NCI-H1694 (cell line): Measurements from ENCODE around the gene HOXA5.

Source experiments
- DNase-seq: peaks from one replicate; lab custom pipeline; 2025; lab: John Stamatoyannopoulos, UW

Gene HOXA5

DNA sequence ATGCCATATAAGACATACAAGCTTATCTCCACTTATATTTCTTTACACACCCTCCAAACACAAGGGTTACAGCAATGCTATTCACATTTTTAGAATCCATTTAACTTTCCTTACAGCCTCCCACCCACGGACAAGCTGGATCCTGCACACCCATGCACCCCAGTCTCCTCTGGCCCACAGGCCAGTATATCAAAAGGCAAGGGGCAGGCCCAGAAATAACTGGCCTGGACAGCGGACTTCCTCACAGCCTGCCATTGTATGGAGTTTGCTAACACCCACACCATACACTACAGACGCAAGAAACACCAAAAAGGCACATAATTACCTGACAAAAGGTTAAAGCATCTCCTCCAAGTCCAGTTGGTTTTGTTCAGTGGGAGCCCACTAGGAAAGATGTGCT, 24.9 kb downstream of the HOXA5 start:
- DNase-seq, result no peak

DNA sequence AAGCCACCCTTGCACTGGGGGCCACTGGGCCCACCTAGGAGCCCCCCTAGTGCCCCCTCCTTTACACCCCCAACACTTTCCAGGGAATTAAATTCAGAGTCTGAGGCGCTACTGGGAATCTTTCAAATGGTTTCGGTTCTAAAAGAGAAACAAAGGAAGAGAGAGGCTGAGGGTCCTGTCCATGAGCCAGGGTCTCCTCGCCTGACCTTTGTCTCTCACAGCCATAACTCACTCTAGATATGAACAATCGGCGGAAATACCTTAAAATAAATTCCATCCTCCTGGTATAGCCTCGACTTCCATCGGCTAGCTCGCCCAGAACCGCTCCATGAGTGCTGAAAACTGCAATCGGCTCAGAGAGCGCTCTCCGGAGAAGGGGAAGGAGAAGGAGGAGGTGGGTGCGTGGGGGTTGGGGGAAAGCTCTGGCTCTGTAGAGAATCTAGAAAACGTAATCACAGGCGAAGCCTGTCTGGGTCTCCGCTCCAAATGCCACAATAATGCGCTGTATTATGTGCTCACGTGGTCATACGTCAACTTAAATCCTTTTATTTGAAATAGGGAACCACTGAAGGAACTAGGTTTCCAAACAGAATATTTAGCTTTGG, 25.5 kb downstream of the HOXA5 start:
- DNase-seq, result no peak

DNA sequence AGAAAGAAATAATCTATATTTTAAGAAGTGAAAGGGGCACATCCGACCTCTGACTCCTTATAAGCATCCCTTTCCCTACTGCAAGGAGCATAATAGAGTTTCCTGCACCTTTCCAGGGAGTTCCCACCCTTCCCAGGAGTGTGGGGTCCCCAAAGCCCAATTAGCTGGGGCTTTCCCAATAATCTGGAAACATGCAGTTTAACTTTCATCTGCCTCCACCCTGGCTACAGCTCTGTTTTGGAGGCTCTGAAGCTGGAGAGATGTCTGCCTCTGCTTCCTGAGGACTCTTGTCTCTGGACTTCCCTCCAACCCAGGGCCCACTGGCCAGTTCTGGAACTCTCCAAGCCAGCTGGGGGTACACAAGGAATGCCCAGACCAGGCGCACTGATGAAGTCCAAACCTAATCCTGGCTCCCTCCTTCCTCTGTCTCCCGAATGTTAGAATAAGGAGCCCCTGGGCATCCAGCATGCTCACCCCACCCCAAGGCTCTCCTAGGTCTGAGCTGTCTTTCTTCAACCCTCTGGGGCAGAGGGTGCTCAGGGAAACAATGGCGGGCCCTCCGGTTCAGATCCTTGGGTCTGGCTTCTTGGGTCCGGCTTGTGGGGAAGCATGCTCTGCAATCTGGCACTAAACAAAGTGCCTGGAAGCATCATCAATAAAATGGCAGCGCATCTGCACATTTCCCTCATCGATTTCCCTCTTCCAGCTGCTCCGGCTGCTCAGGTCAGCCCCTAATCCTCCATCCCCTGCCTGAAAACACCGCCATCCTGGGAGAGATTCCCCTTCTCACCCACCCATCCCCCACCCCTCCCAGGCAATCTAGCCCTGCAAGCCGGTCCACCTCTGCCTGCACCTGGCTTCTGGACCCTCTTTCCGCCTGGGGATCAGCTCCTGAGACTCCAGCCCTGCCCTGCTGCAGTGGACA, 26.3 kb downstream of the HOXA5 start:
- no peak for DNase-seq

DNA sequence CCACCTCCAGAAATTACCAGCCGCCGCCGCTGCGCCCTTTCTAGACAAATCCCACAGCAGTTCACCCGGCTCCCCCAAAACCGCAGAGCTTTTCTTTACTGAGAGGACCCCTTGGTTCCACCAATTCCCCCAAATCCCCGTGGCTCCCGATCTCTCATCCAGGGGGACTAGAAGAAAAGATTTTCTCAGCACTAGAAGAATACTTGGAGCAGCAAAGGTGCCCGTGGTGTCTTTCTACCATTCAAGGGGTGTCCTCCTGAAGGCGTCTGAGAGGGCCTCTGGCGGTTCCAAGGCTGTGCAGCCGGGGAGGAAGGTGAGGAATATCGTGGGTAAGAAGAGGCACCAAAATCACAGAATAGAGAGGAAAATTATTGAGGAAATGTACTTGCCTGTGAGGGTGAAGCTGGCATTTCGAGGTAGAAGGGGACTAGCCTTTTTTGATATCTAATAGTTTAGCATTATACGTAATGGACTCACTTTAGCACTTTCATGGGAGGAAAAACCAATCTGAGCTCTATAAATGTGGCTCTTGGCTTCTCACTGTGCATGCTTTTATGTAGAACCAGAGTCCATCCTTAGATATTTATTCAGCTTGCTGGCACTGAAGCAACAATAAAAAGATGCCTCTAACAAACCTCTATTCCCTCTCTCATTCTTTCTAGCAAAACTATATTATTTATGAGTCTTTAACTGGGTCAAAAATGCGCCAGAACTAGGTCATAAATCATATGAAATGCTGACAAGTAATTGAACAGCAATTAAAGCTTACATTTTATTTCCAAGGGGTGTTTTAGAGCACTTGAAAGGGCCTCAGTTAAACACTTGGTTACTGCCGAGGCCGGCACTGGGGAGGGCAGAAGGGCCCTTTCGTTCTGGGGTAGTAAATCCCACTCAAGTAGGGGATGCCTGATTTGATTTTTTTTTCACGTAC, 27.2 kb downstream of the HOXA5 start:
- DNase-seq, result no peak

DNA sequence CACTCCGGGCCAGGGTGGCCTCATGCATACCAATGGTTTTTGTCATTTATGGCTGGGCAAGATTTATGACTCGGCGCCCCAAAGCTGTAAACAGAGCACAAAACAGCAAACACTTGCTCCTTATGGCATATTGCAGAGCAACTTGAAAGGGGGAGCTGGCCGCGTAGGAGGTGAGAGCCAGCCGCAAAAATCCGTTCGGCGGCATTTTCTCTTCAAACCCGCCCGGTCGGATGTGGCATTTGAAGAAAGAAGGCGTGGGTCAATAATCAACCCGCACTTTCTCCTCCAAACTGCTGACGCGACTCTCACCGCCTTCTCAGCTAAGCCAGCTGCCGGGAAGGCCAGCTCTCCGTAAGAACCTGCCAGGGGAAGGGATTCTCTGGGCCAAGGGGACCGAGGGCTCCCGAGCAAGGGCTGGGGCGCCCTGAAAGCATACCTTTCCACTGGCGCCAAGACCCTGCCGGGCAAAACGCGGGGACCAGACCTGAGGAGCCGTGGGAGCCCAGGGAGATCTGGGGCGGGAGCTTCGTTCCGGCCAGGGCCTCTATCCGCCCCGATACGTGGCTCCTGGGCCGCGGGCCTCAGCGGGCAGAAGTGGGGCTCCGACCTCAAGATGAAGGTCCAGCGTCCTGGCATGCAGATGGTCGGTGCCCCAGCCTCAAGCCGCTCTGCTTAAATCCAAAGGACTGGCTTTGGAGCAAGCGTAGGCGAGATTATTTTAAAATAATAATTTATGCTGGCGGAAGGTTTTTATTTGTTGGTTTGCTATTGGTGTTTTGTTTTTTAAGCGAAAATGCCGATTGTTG, 28.1 kb downstream of the HOXA5 start:
- DNase-seq, result no peak

DNA sequence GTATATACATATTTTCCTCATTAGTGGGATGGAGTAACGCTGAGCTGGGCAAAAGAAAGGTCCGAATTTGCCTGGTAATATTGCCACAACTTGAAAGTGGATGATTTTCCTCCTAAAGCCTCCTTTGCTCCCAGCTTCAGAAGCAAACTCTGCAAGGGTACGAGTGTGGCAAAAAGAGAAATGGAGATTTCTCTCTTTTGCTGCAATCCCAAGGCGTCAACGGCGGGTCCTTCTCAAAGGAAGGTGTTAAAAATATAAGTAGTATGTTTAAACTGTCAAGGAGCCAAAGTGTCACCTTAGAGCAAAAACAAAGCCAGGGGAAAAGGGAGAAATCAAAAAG, 28.6 kb downstream of the HOXA5 start:
- no peak for DNase-seq

DNA sequence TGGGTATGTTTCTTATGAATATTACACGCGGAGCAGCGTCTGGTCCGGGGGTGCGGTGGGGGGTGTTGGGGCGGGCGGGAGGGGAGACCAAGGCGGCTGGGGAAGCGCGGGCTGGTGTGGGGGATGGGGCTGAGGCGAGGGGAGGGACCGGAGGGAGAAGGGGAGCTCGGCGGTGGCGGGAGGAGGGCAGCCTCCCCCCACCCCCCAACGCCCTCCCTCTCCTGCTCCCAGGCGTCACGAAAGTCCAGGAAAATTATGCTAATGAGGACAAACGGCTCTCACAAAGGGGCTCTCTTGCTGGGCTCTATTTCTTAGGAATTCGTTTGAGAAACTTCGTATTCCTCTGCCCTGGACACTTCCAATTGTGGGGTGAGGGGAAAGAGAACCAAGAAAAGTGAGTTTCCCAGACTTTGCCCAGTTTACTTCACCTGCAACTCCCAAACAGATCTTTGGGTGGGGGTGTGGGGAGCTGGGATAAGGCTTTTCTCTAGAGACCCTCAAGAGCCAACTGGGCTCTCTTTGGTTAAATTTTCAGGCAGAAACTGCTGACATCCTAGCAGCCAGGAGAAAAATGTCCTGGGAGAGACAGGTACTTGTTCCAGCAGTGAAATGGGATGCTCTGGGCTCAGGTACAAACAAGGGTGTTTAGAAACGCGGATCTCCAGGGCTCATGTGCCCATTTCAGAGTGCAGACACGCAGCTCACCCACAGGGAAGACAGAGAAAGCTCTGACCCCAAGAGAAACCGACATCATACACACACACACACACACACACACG, 29.3 kb downstream of the HOXA5 start:
- no peak for DNase-seq

DNA sequence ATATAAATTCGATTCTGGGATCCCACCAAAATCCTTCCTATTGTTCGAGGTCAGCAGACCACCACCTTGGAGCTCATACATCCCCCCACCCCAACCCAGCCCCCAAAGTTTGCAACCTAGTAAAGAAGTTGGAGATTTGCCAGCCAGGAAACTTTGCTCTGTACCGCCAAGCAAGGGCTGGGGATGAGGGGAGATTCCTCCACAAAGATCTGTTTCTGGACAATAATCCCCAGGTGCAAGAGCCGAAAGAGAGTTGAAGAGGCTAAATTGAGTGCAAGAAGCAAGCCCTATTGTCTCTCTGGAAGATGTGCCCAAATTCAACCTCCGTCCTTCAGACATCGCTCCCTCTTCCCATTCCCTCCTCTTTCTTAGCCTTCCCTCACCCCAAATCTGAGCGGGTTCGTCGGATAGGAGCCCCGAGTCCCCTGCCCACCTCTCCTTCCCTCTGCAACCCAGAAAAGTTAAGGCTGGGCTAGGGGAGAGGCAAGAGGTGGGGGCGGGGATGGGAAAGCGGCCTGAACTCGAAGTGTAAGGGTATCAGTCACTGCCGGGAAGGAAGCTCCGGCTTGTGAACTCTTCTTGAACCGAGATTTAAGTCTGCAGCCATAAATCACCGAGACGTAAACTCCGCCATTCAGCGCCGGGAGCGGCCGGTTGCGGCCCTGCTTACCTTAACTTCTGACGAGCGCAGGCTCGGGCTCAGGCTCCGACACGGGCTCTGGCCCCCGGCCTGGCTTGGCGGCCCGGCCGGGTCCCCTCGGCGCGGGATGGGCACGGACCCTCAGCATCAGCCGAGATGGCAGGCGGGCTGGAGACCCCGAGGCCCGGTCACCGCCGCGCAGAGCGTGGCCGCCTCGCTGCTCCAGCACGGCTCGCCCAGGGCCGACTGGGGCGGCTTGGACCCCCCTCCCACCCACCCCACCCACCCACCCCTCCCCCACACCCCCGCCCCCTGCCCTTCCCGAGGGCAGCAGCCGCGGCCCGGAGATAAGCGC, 30.2 kb downstream of the HOXA5 start:
- no peak for DNase-seq

DNA sequence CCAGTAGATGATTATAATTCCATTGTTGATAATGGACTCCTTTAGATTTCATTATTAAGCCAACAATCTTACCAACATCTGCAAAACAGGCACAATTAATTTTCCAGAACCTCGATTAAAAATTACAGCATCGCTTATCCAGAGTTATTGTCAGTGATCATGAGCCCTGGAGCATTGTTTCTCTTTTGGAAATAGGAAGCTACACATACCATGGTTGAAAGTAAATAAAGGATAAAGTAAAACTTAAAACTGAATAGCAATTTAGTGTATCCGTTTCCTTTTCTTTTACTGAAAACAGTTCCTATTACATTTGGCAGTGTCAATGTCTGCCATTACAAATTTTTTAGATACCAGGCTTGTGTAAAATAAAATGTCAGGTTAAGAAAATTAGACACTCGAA, 31.1 kb downstream of the HOXA5 start:
- no peak for DNase-seq

DNA sequence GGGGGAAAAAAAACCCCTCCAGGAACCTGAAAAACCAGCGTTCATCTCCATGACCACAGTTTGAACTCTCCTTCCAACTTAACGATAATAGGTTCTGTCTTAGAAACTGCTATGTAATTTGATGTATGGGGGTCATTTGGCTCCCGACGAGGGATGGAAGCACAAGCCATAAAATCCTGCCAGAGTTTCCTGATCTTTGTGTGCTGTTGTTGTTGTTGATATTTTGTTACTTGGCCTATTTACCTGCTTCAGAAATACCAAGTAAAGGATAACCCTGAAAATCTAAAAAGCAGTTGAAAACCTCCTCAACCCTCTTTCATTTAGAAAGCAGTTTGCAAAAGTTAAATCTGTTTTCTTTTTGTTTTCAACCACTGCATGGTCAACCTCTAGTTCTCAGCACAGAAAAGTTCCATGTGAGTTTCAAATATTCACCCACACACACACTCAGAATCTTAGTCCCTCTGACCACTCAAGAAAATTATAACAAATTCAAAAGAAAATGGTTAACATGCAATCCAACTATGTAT, 31.7 kb downstream of the HOXA5 start:
- DNase-seq, result no peak

DNA sequence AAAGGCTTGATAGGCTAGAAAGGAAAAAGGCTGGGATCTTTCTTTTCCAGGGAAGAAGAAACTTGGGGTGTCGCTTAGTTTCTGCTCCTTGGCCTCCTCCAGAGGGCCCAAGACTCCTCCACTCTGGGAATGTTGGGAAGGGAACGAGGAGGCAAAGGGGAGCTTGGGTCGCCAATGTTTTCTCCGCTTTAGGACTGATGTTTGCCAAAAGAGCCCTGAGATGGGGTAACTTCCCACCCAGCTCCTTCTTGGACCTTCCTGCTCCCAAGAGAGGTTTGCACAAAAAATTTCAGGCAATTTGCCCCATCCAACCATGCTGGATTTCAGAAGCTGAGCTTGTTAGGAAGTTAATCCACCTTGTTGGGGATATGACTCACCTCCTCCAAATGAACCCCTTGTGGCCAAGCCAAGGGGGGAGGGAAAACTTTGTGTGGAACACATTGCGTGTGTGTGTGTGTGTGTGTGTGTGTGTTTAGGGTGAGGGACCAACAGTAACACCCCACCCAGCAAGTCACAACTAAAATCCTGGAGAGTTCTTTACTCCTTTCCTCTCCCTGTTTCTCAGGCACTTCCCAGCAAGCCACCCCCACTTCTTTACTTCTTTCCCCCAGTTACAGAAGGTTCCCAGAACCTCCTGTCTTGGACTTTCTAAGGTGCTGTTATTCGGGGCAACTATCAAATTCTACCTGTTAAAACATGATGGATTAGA, 32.3 kb downstream of the HOXA5 start:
- DNase-seq, result no peak

DNA sequence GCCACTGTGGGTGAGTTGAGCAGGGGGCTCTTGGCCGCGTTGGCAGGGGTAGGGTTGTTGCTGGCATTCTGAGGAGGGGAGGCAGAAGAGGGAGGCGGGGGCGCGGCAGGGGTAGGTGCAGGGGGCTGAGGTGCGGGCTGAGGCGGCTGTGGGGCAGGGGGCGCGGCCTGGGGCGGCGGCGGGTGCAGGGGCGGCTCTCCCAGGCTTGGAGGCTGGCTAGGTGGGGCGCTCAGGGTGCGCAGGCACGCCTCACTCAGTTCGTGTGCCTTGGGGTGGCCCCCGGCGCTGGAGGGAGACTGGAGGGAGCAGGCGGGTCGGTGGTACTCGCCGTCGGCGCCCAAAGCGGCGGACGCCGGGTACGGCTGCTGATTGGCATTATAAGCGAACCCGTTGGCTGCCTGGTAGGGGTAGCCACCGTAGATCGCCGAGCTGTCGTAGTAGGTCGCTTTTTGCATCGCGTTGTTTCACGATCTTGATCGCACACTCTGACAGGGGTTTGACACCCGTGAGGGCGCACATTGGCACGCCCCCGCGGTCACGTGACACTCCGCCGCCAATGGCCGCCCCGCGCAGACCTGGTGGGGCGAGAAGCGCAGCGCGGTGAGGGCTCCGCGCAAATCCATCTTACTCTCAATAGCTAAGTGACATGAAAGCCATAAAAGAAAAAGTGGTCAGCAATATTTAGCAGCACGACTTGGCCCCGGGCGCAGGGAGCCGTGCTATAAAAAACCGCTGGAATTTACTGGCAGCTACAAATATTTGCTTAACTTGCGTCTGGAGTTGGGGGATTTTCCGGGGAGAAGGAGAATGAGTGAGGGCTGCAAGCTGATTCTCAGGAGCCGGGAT, 33.1 kb downstream of the HOXA5 start:
- DNase-seq, result no peak

DNA sequence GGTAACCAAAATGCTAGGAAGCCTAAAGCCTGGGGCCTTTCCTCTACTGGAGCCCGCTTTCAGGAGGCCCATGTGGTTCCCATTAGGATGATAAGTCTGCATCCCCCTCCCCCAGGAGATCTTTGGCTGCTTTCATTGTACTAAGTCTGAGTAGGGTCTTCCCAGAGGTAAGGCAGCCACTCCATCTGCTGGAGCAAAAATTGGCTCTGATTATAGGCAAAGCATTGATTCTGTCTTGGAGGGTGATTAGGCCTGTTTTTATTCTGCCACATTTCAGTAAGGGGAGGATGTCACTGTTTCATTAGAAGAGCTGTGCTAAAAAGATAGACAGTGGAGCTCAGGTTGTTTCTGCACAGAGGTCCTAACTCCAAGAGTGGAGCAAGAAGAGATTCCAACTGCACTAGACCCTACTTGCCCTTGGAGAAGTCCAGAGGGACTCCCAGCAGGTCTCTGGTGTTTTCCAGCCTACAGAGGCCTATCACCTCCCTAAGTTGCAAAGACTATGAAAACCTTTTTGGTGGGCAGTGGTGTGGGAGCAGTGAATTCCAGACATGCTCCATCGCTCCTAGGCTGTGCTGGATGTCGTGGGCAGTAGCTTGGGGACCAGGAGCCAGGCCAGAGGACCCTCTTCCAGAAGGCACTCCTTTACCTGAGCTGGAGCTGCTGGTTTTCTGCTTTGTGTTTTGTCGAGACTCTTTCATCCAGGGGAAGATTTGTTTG, 33.9 kb downstream of the HOXA5 start:
- DNase-seq, result no peak

DNA sequence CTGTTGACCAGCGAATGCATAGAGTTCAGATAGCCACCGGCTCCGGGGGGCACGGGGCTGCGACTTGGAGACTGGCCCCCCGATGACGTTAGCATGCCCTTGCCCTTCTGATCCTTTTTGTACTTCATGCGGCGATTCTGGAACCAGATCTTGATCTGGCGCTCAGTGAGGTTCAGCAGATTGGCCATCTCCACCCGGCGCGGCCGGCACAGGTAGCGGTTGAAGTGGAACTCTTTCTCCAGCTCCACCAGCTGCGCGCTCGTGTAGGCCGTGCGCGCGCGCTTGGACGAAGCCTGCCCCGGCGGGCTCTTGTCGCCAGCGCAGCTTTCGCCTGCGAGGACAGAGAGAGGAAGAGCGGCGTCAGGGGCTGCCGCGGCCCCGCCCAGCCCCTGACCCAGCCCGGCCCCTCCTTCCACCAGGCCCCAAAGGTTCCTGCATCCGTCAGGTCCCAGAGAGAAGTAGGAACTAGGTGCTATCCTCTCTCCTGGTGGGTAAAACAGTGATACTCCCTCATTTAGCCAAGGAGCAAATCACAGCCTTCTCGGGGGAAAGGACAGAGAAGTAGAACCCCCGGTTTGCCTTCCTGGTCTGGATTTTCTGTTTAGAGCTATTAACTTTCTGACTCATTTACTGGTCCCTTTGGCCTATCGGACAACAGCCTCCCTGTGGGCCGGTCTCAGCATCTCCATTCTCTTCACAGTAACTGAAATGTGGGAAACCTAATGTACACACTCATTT, 34.9 kb downstream of the HOXA5 start:
- no peak for DNase-seq

DNA sequence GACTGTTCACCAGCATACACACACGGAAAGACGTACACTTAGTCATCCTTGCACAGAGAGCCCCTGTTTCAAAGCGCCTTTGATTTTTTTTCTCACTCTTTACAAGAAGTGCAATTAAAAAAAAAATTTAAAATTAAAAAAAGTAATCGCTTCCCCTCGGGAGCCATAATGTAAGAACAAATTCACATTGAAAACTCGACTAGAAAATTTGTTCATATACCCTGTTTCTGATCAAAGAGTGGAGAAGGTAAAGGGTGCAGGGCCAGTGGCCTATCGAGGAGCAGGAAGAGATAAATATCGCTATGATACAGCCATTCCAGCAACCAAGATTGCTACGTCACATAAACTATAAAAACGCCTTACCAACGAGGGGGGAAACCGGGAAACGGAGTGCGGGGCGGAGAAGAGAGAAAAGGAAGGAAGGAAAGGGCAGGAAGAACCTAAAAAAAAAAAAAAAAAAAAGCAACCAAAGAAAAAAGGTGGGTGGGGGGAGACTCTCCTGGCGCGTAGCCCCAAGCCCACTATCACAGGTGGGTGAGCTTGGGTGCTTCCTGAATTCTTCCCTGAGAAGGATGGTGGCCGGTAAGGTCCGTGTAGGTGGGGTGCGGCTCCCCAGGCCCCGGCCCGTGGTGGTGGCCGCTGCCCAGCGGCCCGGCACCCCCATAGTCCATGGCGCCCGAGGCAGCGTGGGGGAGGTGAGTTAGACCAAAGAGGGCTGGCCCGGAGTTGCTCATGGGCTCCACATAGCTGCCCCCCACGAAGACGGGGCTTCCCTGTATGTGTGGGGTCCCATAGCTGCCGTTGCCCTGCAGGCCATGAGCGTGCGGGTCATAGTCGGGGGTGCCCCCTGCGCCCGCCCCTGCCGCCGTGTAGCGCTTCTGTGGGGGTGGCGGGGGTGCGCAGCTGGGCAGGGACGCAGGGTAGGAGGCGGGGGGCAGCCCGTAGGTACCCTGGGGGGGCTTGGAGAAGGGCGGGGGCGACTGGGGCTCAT, 35.8 kb downstream of the HOXA5 start:
- no peak for DNase-seq
